Activated CD8-positive, alpha-beta memory T cell treated with anti-CD3 and anti-CD28 coated beads, Interleukin-2, amount 50 U/mL, for 4 hours (primary cell): Measurements from ENCODE around the gene ITGB8.
A peak's percentile ranks its signal among the peaks of the same experiment; 100 is the strongest.
"Not testable (repeated sequence)": the region's sequence is repeated elsewhere in the genome, so short reads cannot be mapped to it uniquely, and the experiment has no call there.

Source experiments
- DNase-seq: peaks from one replicate; pipeline ENCODE4 v3.0.0-alpha.2; 2020

The ITGB8 gene

DNA sequence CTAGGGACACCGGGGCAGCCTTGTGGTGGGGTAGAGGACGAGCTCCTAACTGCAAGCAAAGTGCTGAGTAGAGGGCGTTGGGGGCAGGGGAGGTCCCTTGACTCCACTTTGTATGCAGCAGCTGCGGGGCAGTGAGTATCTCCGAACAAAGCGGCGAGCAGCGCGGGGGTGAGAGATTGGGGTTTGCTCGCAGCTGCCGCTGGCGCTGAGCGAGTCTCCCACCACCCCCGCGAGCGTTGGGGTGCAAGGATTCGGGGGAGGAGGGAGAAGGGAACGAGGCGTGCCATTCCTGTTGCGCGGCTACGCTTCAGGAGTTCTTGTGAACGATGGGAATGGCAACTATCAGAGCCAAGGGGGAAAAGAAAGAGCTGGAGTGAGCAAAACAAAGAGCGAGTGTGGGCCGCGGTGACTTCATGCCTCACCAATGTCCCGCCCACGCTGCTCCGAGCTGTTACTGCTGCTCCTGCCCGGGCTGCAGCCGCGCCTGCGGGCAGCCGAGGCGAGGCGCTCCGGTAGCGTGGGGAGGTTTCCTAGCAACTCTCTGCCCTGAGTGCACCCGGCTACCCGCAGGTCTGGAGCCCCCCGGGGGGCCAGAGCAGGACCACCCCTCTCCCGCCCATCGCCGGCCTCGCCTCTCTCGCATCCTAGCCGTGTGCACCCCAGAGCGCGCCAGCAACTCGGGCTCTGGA, at the start of gene ITGB8:
Gene ITGB8, plus strand, starts transcription at position 662 of the 689 bp plus-strand sequence. CDS start 907 bp downstream, outside the sequence.
- DNase-seq: peak; percentile 41

GRCh38 chr7:20282959-20283358, 47.7 kb upstream of the ITGB8 start:
- no peak for DNase-seq

DNA sequence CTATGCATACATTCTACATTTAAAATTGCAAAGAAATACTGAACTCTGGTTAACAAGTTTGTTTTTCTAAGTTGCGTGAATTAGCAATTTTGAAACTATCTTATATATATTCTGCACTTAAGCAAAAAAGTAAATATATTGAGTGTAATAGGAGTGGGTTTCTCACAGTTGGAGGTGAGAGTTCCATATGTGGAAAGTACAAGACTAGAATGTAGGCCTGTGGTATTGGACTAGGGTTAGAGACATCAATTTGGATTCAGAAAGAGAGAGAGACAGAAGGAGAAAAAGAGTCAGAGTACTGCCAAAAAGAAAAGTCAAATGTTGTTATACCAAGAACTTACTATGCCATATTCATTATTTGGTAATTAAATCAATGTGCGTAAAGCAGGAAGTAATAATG, 47.3 kb upstream of the ITGB8 start:
- no peak for DNase-seq

DNA sequence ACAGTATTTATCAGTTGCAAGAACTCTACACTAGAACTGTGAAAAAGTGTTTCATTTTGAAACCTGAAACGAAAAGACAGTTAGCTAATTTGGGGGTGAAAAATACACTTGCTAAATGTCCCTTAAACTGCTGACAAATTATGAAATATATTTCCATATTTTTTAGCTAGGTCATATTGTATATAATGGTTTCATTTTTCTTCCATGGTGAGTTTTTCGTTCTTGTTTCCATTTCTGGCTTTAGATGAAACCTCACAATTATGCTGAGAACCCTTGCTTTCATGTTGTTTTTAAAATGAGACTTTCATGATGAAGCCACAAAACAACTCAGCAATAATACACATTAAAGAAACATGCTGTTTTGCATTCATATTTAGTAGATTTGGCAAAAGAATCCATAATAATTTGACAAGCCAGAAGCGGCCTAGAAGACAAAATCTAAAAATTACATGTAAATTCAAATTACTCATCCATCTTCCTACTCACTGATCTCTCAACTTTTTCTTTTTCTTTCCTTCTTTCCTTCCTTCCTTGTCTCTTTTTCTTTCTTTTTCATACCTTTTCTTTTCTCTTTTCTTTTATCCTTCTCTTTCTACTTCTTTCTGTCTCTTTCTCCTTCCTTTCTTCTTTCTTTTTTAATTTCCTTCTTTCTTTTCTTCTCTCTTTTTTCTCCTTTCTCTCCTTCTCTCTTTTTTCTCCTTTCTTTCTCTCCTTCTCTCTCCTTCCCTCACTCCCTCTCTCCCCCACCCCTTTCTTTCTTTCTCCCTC, 46.5 kb upstream of the ITGB8 start:
- no peak for DNase-seq

DNA sequence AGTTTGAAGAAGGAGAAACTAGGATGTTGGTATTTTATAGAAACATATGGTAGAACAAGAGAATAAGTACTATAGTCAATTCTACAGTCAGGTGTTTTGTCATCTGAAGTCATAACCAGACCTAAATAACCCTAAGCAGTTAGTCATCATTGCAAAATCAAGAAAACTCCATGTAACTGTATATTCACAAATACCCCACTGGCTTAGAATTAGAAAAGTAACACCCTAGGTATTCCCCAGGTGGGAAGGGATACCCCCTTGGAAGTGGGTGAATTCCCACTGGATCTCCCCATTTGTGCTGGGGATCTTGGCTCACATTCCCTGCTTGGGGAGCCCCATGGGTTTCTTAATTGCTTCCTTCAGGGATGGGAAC, 45.9 kb upstream of the ITGB8 start:
- DNase-seq: no peak

DNA sequence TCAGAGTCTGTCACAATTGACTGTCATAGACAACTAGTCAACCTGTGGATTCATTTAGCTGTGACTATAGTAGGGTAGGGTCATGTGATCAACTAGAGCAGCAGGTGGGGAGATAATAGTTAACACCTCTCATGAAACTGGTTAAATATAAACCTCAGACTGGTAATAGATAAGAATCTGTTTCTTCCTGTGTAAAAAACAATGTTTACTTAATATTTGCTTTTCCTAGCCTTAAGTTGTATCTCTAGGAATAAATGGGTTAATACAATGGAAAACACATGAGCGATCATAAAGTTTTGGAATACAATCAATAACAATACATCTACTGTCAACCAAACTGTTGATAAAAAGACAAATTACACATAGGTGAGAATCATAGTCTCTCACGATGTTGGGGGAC, 43.4 kb upstream of the ITGB8 start:
- no peak for DNase-seq

GRCh38 chr7:20288036-20288435, 42.7 kb upstream of the ITGB8 start:
- no peak for DNase-seq

DNA sequence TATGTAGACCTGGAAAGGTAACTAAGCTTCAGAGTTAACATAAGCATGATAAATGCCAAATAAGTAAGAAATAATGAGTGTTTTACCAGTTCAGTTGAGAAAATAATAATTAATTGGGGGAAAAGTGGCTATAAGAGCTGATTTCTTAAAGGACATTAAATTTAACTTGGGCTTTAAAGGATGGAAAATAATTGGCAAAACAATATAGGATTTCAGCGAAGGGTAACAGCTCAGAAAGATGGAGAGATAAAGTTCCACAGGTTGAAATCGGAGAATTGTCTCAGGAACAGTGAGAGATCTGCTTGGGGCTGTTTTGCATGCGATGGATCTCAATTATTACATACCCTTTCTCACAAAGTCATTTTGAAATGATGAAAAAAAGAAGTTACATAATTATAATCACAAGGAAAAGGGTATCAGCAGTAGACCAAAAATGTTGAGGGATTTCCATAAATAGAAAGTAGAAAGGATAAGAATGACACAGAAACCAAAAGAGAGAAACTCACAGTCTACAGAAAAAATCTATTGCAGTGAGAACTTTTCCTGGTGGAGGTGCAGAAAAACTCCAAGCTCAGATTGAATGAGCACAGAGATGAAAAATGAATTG, 40.1 kb upstream of the ITGB8 start:
- no peak for DNase-seq

DNA sequence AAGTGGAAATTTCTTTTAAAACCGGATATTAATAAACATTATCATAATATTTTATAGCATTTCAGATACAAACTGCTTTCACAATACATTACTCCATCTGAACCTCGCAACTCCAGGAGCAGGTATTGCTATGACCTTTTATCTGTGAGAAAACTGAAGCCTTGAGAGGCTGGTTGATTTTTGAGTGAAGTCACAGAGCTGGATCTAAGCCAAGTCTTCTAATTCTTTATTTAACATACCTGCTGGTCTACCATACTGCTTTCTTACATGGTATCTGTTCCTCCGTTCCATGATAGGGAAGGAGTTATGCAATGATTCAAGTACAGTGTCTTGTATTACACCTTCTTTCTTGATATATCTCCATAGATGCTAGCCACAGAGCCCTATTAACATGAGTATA, 37.4 kb upstream of the ITGB8 start:
- DNase-seq: no peak

DNA sequence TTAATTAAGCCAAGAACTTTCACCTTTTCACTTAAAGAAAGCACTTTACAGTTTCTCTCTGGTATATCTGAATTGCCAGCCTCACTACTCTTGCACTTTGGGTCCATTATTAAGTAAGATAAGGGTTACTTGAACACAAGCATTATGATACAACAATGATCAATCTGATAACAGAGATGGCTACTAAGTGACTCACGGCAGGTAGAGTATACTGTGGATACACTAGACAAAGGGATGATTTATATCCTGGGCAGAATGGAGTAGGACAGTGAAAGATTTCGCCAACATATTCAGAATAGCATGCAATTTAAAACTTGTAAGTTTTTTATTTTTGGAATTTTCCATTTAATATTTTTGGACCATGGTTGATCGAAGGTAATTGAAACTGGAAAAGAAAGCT, 34.3 kb upstream of the ITGB8 start:
- no peak for DNase-seq

GRCh38 chr7:20296901-20297300, 33.8 kb upstream of the ITGB8 start:
- DNase-seq: no peak

DNA sequence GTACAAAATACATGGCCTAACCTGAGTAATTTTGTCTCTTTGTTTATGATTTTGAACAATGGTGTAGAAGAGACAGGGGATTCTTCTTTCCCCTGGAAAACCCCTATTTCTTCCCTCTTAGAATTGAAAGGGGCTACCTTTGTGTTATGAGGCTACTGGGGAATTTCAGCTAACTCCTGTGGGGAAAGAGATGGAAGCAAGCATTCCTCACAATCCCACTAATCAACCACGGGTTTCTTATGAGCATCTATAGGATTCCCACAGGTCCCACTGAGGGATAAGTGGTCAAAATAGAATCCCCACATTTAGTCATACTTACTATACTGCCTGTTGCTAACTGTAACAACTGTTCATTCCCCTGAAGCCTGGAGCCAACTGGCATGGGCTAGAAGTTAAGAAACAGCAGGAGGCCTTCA, 32.2 kb upstream of the ITGB8 start:
- no peak for DNase-seq

DNA sequence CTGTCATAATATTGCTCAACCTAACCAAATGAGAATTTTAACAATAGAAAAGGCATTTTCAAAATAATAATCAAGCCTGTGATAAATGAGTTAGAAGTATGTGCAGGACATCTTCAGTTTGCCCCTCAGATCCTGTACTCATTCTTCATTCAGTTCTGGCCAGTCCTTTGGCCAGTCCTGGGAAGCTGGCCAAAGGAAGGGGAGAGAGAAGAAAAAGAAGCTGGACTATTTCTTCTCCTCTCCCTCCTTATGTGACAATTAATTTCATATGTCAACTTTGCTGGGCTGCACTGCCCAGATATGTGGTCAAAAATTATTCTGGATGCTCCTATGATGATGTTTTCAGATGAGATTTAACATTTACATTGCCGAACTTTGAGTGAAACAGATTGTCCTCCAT, 31.6 kb upstream of the ITGB8 start:
- no peak for DNase-seq

GRCh38 chr7:20299647-20300312, 30.9 kb upstream of the ITGB8 start:
- DNase-seq: no peak

GRCh38 chr7:20301311-20301939, 29.3 kb upstream of the ITGB8 start:
- no peak for DNase-seq

- DNase-seq: not testable (repeated sequence)
Measured at GRCh38 chr7:20302300-20302699, 28.4 kb upstream of the ITGB8 start.

DNA sequence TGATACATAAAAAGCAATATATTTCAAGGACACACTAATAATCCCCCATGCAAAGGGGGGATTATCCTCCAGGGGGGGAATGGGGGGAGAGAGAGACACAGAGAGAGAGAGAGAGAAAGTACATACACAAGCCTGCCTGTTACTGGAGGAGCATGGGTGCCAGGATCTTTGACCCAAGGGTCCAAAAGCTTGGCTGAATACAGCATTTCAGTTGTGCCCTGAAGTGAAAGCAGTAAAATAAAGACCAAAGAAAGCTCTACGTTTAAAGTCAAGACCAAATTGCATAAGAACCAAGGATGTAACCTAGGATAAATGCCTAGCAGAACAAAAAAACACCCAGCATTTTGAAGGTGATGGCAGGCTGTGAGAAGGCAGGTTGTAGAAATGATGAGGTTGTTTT, 27.8 kb upstream of the ITGB8 start:
- DNase-seq: no peak

- DNase-seq: no peak
Measured at GRCh38 chr7:20304366-20304765, 26.3 kb upstream of the ITGB8 start.

DNA sequence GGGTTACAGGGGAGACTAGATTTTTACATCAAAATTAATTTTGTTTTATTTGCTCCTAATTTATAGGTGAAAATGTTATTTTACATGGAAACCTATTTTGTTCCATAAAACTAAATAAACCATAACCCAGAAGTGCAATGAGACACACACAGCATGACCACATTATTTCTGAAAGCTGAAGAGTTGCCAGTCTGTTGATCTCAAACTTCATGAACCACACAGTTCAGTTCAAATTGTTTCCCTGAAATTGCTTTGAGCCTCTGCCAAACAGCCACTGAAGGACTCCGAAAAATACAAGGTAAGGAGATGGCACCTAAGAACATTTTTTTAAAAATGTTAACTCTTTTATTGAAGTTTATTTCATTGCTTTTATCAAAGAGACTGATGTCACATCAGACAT, 25.0 kb upstream of the ITGB8 start:
- DNase-seq: no peak

GRCh38 chr7:20306180-20306946, 24.3 kb upstream of the ITGB8 start:
- DNase-seq: no peak

- DNase-seq: no peak
Measured at GRCh38 chr7:20307119-20307518, 23.6 kb upstream of the ITGB8 start.

DNA sequence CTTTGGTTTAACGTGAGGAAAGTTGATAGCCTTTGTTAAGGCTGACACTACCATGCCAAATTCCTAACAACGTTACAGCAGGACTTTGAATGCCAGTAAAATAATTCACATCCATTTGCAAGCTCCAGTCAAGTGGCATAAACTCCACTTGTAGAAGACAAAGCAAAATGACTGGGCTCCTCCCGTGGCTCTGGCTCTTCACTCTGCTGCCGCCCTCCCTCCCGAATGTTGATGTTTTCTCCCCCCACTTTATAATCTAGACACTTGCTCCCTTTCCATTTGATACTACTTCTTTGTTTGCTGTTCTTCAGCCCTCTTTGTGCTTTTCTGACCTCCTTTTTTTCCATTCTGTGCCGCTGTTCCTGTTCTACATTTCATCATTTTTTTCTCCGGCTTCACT, 22.8 kb upstream of the ITGB8 start:
- no peak for DNase-seq
